Panc1 (cell line): ENCODE measurements around the gene TLE6.

ENCODE experiments used
- CTCF ChIP-seq: fragments of 450-650 bp; IDR thresholded peaks from 2 replicates; pipeline ENCODE4 v1.5.1; 2017; ENCODE audit warnings: mild to moderate bottlenecking
- REST ChIP-seq, 2 experiments: IDR thresholded peaks; 2 replicates each; pipeline ENCODE4 v1.6.1; 2011 to 2012; ENCODE audit warnings: low read depth in 2 of 2, control low read depth in 1 of 2, low read length in 1 of 2, mild to moderate bottlenecking in 1 of 2, moderate library complexity in 1 of 2; ENCODE audit not compliant: insufficient read depth in 1 of 2

GRCh38 chr19:2950286-2951124 lies 26.9 kb upstream of the TLE6 start:
- TF ChIP-seq CTCF (no peak), REST (IDR thresholded peaks at IDR 0.05; ENCODE audit: insufficient read depth in 1 of 2, low read depth in 2 of 2, low read length in 1 of 2) (no peak)
